Retinal pigment epithelial cell (primary cell): ENCODE data around the gene P2RX6.

Source experiments
- DNase-seq: peaks from one replicate; pipeline ENCODE4 v3.0.0-alpha.2; 2010; ENCODE audit warnings: low read depth
- H3K4me3 ChIP-seq: 2 replicates; pipeline ENCODE4 v1.5.1; 2011; ENCODE audit warnings: mild to moderate bottlenecking, low read length, control low read depth, moderate library complexity
- CTCF ChIP-seq: conservative IDR thresholded peaks from 2 replicates; pipeline ENCODE4 v1.5.1; 2011; ENCODE audit warnings: low read depth, low read length, control low read depth, inconsistent platforms

The P2RX6 gene

GRCh38 chr22:20992456-20993303 is 22.3 kb upstream of the P2RX6 start:
- TF ChIP-seq CTCF, result no peak
- no peak overlapping the region for H3K4me3 ChIP-seq
- no peak for DNase-seq

- no peak overlapping the region for H3K4me3 ChIP-seq
- DNase-seq, result no peak
- TF ChIP-seq CTCF, result no peak
Measured at GRCh38 chr22:20993304-20994127, 21.4 kb upstream of the P2RX6 start.

GRCh38 chr22:20994128-20994901 is 20.6 kb upstream of the P2RX6 start:
- H3K4me3 ChIP-seq, result no peak overlapping the region
- TF ChIP-seq CTCF, result no peak
- DNase-seq, result no peak

- DNase-seq, result no peak
- H3K4me3 ChIP-seq, result no peak overlapping the region
- TF ChIP-seq CTCF, result no peak
Measured at GRCh38 chr22:20994902-20995241, 20.1 kb upstream of the P2RX6 start.

GRCh38 chr22:20995329-20996030 is 19.5 kb upstream of the P2RX6 start:
- no peak for DNase-seq
- no peak for TF ChIP-seq CTCF
- no peak overlapping the region for H3K4me3 ChIP-seq

GRCh38 chr22:20996031-20996410 is 18.9 kb upstream of the P2RX6 start:
- no peak for DNase-seq
- H3K4me3 ChIP-seq, result no peak overlapping the region
- TF ChIP-seq CTCF, result no peak
